GM21576 (cell line): ENCODE results near the gene TEX53.

ENCODE experiments used
- ATAC-seq: cut with Tn5 transposase; IDR thresholded peaks from one replicate; pipeline ENCODE4 v1.9.1; 2021; ENCODE audit warnings: mild to moderate bottlenecking, moderate library complexity; ENCODE audit not compliant: unreplicated experiment

TEX53 gene

DNA sequence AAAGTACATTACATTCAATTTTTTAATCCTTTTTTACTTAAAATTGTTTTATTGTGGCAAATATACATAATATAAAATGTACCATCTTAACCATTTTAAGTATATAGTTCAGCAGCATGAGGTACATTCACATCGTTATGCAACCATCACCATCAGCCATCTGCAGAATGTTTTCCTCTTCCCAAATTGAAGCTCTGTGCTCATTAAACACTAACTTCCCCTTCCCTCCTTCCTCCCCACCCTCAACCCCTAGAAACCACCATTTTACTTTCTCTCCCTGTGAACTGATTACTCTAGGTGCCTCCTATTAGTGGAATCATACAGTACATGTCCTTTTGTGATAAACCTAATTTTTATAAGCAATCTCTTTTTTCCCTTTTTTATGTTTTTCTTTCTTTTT is 15.6 kb downstream of the TEX53 start:
- no peak for ATAC-seq

DNA sequence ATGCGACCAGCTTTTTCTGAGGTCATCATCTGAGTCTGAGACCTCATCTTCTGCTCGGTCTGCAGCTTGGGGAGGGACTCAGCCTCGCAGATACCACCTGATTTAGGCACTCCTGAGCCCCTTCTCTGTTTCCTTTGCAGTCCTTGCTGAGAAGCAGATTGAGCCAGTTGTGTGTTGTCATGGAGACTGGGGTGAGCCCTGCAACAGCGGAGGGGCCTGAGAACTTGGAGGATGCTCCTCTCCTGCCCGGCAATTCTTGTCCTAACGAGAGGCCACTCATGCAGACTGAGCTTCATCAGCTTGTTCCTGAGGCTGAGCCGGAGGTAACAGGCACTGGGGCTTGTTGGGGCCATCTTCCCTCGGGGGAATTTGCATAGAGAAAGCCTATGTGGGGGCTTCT is 19.2 kb downstream of the TEX53 start:
- no peak for ATAC-seq

DNA sequence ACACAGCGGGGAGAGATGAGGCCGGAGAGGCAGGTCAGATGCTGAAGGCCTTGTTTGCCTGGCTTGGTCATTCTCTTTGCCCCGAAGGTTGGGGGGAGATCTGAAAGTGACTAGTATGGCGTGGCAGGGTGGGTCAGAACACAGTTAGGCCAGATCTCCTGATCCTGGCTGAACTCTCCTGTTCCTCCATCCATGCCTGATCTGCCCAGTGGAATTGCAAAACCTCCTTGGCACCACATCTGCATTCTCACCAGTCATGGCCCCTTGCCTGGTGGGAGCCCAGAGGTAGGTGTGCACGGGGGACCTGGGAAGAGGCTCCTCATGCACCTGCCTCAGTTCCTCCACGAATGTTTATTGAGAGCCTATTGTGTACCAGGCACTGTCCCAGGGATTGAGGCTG is 23.2 kb downstream of the TEX53 start:
- no peak for ATAC-seq

DNA sequence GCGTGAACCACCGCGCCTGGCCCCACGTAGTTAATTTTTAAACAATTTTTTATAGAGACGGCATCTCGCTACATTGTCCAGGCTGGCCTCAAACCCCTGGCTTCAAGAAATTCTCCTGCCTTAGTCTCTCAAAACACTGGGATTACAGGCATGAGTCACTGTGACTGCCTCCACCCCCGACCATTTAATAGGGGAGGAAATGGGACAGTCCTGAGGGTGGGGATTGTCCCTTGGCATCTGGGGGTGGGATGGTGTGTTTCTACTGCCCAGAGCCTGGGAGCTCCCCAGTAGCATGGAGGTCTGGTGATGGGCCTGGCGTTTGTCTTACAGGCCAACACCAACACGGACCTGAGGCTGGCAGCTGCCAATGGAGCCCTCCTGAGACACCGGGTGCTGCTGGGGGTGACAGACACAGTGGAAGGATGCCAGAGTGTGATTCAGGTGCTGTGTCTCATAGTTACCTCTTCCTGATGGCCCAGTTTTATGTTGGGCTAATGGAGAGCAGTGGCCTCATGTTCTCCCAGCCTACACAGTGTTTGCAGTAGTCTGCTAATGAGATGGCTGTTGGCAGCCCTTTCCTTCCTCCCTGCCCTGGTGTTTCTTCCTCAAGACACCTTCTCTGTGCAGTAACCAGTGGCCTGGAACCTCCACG is 24.0 kb downstream of the TEX53 start:
- no peak for ATAC-seq

DNA sequence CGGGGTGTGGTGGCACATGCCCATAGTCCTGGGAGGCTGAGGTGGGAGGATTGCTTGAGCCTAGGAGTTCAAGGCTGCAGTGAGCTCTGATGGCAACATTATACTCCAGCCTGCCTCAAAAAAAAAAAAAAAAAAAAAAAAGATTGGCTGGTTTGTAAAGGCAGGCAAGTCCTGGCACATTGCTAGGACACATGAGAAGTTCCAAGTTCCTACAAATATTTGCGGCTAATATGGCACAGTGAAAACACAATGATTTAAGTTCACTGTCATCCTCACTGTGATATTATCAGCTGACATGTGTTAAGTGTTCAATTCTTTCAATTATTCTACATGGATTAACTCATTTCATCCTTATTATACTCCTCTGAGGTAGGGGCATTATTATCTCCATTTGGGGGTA is 26.4 kb downstream of the TEX53 start:
- no peak for ATAC-seq

DNA sequence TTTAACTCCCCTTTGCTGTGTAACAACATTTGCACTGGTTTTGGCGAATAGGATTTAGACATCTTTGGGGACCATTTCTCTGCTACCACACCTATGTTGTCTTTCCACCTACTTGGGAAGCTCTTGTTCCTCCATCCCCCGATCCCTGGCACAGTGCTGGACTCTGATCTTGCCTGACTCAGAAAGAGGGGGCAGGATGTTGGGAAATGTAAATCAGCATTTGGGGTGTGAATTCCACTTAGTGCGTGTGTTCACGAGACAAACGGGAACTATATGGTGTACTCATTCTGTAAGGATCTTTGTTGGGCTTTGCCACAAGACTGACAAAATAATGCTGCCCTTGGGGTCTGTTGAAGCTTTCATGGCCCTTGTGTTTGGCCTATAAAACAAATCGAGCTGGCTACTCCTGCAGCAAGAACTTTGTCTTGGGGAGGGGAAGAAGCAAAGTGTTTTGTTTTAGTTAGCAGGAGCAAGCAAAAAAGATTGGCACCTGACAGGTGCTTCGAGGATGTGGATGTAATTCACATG is 28.0 kb downstream of the TEX53 start:
- no peak for ATAC-seq

DNA sequence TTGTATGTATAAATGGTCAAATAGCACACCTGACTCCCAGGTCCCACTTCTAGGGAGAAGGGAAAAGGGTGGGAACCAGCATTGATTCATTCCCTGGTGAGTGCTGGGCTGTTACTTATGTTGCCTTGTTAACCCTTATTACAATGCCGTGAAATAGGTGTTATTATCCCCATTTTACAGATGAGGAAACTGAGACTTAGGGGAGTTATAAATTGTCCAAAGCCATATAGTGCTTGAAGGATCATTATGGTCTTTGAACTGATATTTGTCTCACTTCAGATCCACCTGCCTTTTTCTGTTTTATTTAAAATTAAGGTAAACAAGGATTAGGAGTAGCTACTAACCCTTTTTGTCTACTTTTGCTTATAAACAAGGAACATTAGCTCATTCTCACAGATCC is 30.1 kb downstream of the TEX53 start:
- ATAC-seq, result no peak

DNA sequence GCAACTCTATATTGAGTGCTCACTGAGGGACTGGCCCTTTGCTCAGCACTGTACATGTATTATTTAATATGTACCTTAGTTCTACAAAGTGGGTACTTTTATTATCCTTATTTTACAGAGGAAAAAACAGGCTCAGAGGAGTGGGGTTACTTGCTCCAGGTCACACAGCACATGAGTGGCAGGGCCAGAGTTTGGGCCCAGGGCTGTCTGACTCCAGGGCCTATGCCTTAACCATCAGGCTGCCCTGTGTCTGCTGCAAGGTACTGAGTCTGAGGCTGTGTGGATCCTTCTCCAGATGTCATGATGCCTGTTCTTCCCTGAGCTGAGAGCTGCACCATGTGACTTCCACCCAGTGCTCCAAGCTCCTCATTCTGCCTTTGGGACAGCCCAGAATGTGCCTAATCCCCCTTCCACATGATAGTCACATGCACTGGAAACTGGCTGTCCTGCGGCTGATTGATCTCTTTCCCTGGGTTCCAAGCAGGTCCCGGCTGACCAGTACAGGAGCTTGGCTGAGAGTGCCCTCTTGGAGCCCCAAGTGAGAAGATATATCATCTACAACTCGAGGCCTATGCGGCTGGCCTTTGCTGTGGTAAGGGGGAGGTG is 31.1 kb downstream of the TEX53 start:
- ATAC-seq, result no peak

DNA sequence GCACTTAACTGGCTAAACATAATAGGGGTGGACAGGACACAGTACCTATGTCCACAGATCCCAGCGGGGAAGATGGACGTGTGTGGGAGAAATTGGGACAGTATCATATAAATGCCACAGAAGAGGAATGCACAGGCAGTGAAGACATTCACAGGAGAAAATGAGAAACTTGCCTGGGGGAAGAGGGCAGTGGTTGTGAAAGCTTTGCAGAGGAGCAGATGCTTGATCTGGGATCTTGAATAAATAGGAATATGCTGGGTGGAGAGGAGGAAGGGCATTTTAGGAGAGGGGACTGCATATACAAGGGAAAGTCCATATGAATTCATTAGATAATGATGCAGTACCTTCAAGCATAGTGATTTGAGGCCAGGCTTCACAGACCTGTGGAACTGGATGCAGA is 32.9 kb downstream of the TEX53 start:
- no peak for ATAC-seq

DNA sequence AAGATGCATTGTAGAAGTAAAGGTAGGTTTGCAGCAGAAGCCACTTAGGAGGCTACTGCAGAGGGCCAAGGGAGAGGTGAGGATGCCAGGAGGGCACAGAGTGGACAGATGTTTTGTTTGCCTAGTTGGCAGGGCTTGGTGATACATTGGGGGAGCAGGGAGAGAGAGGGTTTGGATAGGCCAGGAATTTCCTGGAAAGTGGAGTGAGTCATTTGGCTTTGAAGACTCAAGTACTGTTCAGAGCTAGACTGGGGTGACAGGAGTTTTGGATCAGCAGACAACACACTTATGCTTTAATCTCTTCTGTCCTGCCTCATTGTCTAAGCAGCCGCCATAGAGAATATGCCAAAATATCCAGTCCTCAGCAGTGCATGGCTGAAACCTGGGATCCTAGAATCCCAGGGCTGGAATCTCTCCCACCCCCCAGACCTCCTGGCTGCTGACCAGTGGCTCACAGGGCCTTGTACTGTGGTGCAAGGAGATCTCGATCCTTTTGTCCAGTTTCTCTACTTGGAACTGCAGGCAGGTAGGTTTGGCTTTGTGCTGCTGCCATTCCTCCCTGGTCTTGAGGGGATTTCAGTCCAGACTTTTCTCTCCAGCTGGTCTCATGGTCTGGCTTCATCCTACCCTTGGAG is 35.5 kb downstream of the TEX53 start:
- no peak for ATAC-seq

DNA sequence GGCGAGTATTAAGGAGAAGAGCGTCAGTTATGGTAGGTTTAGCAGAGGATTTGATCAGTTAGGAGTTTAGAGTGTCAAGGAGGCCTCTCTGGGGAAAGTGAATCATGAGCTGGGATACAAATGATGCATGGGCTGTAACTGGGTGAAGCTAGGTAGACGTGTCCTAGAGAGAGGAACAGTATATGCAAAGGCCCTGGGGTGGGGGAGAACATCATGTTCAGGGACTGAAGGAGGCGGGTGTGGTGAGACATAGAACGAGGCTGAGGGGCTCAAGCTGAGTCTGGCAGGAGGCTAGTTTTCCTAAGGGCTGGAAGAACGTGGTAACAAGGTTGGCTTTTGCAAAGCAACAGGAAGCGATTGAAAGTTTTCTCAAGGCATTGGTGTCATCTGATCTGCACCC is 36.0 kb downstream of the TEX53 start:
- ATAC-seq, result no peak

DNA sequence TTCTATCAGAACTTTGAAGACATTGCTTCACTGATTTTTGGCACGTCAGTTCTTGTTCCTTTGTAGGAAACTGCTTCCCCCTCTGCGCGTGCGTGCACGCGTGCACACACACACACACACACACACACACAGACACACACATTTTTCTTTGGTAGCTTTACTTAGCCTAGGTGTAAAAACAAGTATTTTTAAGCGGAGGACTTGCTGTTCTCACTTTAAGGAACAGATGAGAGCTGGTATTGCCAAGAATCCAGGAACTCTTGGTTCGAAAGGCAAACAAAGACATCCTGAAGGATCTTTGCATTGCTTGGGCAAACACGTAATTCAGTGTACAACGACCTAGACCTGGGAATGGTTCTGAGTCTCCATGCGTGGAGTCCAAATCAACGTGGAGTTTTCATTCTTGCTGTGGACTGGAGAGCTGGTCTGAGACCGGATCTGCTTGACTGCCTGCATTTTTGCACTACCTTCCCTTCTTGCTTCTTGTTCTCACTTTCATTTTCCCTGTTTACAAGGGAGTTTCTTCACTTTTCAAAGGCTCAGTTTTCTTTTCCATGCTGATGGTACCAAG is 38.3 kb downstream of the TEX53 start:
- ATAC-seq, result peak; percentile 43

DNA sequence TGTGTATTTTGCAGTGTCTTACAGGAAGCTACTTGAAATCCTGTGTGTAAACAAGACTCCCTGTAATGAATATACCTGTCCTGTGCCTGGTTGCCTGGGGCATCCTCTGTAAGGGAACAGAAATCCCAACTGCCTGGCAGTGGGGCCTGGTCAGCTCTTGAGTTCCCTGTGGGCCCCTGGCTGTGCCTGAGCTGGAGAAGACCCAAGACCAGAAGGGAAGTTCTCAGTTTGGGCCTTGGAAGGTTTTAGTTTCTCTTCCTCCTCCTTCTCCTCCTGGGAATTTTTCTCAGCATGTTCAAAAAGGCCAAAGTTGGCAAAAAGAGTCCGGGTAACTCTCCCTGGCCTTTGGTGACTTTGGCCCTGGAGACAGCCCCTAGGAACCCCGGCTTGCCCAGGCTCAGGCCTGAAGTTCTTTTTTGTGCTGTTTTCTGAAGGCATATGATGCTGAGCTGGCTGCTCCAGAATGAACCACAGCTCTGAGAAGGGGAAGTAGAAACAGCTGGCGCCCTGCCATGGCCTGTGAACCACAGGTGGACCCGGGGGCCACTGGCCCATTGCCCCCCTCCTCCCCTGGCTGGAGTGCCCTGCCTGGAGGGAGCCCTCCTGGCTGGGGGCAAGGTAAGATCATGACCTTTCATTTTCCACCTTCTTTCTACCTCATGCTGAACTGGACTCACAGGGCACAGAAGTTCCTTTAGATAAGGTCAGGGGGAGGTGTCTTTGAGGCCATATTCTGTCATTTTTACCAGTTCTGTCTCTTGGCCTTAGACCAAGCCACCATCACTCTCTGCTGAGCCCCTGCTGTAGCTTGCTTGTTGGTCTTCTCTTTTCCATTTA is 40.7 kb downstream of the TEX53 start:
- ATAC-seq, result peak; percentile 68

DNA sequence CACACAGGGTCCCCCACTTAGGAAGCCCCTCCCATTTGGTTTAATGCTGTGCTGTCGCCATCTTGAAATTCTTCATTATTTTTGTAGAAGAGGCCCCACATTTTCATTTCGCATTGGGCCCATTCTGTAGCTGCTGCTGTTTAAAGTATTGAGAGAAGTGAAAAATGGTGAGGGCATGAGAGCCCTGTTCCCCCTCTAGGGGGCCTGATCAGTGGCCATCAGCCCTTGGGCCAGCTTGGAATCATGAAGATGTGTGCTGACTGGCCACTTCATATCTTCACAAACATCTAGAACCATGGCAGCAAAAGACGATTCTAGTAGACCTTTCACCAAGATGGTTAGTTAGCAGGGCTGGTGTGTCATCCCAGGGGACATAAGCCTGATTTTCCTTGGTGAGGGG is 43.2 kb downstream of the TEX53 start:
- no peak for ATAC-seq

DNA sequence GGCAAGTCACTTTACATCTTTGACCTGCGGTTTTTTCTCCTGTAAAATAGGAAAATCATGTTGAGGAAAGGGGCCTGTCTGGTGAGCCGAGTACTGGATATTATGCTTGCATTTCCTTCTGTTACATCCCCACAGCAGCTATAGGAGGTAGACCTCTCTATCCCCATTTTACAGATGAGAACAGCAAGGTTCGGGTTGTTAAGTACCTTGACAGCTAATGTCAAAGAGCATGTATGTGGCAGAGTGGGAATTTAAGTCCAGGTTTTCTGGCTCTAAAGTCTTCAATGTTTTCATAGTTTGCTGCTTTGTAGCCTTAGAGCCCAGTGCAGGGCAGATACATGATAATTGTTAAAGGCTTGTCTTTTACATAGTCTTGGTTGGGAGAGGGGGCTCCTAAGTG is 43.7 kb downstream of the TEX53 start:
- ATAC-seq, result no peak

DNA sequence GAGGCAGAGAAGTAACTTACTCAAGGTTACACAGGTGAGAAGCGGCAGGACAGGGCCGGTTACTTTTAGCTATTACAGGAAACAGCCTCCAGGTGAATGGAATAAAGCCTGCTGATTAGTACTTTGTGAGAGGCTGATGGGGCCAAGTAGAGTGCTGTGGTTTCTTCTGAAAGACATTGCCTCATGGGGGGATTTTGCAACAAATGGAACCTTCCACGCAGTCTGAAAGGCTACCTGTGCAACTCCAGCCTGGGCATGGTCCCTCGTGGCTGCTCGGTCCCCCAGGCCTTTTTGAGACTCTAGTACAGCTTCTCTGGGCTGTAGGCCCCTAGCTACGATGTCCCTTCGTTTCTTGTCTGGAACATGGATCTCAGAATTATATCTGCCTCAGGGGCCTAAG is 44.5 kb downstream of the TEX53 start:
- ATAC-seq, result no peak

DNA sequence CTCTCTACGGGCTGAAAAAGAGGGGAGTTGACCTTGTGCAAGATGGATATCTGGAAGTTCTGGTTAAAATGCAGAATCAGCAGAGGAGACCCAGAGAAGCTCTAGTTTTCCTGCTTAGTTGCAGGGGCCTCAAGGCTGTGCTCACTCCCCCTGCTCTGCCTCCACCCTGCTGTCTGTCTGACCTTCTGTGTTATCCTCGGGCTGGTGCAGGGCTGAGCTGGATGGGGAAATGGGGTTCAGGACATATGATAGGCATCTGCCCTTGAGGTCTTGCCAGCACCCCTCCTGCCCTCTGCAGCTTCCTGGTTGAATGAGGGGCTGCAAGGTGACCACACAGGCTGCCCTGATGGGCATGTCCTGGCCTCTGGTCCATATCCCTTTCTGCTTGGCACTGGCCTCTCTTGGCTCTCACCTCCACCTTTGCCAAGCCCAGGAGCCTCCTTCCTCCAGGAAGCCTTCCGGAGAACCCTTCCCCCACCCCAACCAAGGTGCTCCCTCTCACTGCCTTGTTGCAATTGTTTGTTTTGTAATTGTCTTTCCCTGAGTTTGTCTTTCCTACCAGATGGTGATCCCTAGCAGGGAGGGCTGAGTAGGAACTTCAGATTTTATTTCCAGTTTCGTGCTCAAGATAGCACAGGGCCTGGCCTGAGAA is 45.2 kb downstream of the TEX53 start:
- no peak for ATAC-seq

DNA sequence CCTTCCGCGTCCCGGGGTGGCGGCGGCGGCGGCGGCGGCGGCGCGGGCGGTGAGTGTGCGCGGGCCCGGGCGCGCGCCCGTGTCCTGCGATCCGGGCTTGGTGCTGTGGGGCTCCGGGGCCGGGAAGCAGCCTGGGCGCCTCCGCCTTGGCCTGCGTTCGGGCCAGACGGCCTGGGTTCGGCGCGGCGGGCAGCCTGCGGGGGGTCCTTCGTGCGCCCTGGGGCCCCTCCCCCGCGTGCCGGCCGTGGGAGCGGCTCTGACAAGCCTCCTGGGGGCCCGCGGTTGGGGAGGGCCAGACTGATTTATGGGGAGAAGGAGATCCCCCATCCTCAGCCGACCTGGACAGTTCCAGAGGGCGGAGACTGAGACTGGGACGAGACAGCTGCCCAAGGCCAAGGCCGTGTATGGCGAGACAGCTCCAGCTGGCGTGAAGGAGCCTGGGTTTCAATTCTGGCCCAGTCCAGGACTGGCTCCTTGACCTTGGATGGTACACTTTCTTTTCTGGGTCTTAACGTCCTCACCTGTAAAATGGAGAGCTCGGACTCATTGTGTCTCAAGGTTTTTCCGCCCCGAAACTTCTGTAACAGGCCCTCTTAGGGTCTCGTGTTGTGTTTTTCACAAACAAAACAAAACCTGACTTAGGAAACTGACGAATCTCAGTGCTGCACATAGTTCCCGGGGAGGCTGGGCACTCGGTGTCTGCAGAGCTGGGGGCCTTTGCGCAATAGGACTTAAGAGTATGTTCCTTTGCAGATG is 45.9 kb downstream of the TEX53 start:
- peak; percentile 30 for ATAC-seq

DNA sequence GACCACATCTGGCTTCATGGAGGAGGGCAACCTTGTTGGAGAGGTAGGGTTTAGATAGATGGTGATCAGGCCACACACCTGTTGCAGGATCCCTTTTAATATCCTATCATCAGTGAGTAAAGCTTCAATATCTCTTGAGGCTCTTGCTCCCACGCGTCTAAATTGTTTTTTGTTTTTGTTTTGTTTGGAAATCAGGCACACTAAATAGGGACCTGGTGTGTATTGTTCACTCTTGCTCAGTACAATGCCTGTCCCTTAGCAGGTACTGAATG is 49.1 kb downstream of the TEX53 start:
- ATAC-seq, result no peak
